IMR-90 (cell line): ENCODE results near the gene ROBO2. TPM values are rescaled to one million over a fixed set of nuclear protein-coding genes. Genes with fewer than 3 reads are reported as not detected.

Experiments used
- ATAC-seq: fragments of 200-7000 bp; cut with Tn5 transposase; 2 replicates; pipeline ENCODE4 v1.9.1; 2020; ENCODE audit warnings: low read depth, mild to moderate bottlenecking, moderate library complexity
- BruUV-seq: library from RNA; stranded (reverse); fragments of 400-500 nt; replicated peaks from 2 replicates; lab custom pipeline; 2021; lab: Mats Ljungman, UMichigan
- CTCF ChIA-PET: fragments of 300-600 bp; formaldehyde crosslinking; extraction: SDS; loops from one replicate; lab custom pipeline; 2021; ENCODE audit warnings: antibody characterized with exemption; lab: Yijun Ruan, JAX
- POLR2A ChIA-PET: fragments of 300-600 bp; sonication (Branson Sonifier 250); formaldehyde crosslinking; loops from one replicate; lab custom pipeline; 2022; ENCODE audit warnings: antibody characterized with exemption; ENCODE audit not compliant: unreplicated experiment; lab: Charles Lee
- DNase-seq: peaks from one replicate; pipeline ENCODE4 v3.0.0; 2013
- H2AFZ ChIP-seq: replicated peaks from 2 replicates; pipeline ENCODE3; 2013; ENCODE audit warnings: low read length, mild to moderate bottlenecking; ENCODE audit not compliant: poor library complexity
- H2AK5ac ChIP-seq: 2 replicates; pipeline ENCODE4 v1.6.1; 2013; ENCODE audit warnings: low read depth, low read length, inconsistent platforms
- H2AK9ac ChIP-seq: replicated peaks from 2 replicates; pipeline ENCODE3; 2013; ENCODE audit warnings: mild to moderate bottlenecking, low read depth, low read length, moderate library complexity; ENCODE audit not compliant: poor library complexity
- H2BK120ac ChIP-seq: 2 replicates; pipeline ENCODE4 v1.6.1; 2013; ENCODE audit warnings: low read depth, low read length, inconsistent platforms
- H2BK15ac ChIP-seq: 3 replicates; pipeline ENCODE4 v1.6.1; 2013; ENCODE audit warnings: low read depth, low read length, inconsistent platforms
- H2BK20ac ChIP-seq: 2 replicates; pipeline ENCODE4 v1.6.1; 2013; ENCODE audit warnings: low read depth, mild to moderate bottlenecking, inconsistent platforms, low read length, moderate library complexity
- H2BK5ac ChIP-seq: 2 replicates; pipeline ENCODE4 v1.6.1; 2013; ENCODE audit warnings: mild to moderate bottlenecking, low read depth, low read length, inconsistent platforms; ENCODE audit not compliant: poor library complexity, severe bottlenecking
- H3K14ac ChIP-seq: replicated peaks from 2 replicates; pipeline ENCODE4 v1.6.1; 2013; ENCODE audit warnings: low read depth, low read length, inconsistent platforms
- H3K18ac ChIP-seq: 2 replicates; pipeline ENCODE4 v1.6.1; 2013; ENCODE audit warnings: low read depth, low read length, control low read depth
- H3K23ac ChIP-seq: 2 replicates; pipeline ENCODE4 v1.6.1; 2013; ENCODE audit warnings: low read depth, low read length, inconsistent platforms
- H3K27ac ChIP-seq: 2 replicates; pipeline ENCODE4 v1.5.1; 2013; ENCODE audit warnings: mild to moderate bottlenecking, control low read depth, low read length; ENCODE audit not compliant: insufficient read depth
- H3K27me3 ChIP-seq: 2 replicates; pipeline ENCODE4 v1.6.1; 2013; ENCODE audit warnings: low read length; ENCODE audit not compliant: control insufficient read depth, insufficient read depth
- H3K36me3 ChIP-seq: 2 replicates; pipeline ENCODE4 v1.6.1; 2013; ENCODE audit warnings: low read length, mixed read lengths; ENCODE audit not compliant: control insufficient read depth, insufficient read depth
- H3K4ac ChIP-seq: 2 replicates; pipeline ENCODE4 v1.6.1; 2013; ENCODE audit warnings: low read depth, low read length, inconsistent platforms
- H3K4me1 ChIP-seq: 2 replicates; pipeline ENCODE4 v1.6.1; 2013; ENCODE audit warnings: low read length, mixed read lengths; ENCODE audit not compliant: control insufficient read depth, insufficient read depth
- H3K4me2 ChIP-seq: 2 replicates; pipeline ENCODE4 v1.6.1; 2013; ENCODE audit warnings: low read depth, mild to moderate bottlenecking, control low read depth, low read length, moderate library complexity
- H3K4me3 ChIP-seq: 2 replicates; pipeline ENCODE4 v1.5.1; 2013; ENCODE audit warnings: low read depth, mild to moderate bottlenecking, control low read depth, low read length, moderate library complexity; ENCODE audit not compliant: insufficient read depth
- H3K56ac ChIP-seq: 2 replicates; pipeline ENCODE4 v1.6.1; 2013; ENCODE audit warnings: low read length, inconsistent platforms; ENCODE audit not compliant: insufficient read depth; ENCODE audit errors: extremely low read depth
- H3K79me1 ChIP-seq, 2 experiments: 2 replicates each; pipeline ENCODE4 v1.6.1; 2013; ENCODE audit warnings: low read length in 2 of 2, inconsistent platforms in 1 of 2, low read depth in 1 of 2
- H3K9ac ChIP-seq: 2 replicates; pipeline ENCODE4 v1.6.1; 2013; ENCODE audit warnings: low read depth, low read length, control low read depth
- H3K9me1 ChIP-seq: 2 replicates; pipeline ENCODE4 v1.6.1; 2013; ENCODE audit warnings: low read length, inconsistent platforms; ENCODE audit not compliant: insufficient read depth
- H3K9me3 ChIP-seq: 2 replicates; pipeline ENCODE4 v1.6.1; 2013; ENCODE audit warnings: low read length; ENCODE audit not compliant: control insufficient read depth, insufficient read depth
- H4K20me1 ChIP-seq: 2 replicates; pipeline ENCODE4 v1.6.1; 2013; ENCODE audit warnings: low read length, inconsistent platforms; ENCODE audit not compliant: insufficient read depth
- H4K5ac ChIP-seq: 2 replicates; pipeline ENCODE4 v1.6.1; 2013; ENCODE audit warnings: mild to moderate bottlenecking, low read depth, low read length, control low read depth
- H4K8ac ChIP-seq, 2 experiments: 2 replicates each; pipeline ENCODE4 v1.6.1; 2013; ENCODE audit warnings: low read depth in 2 of 2, low read length in 2 of 2, control low read depth in 1 of 2, inconsistent platforms in 1 of 2
- H4K91ac ChIP-seq: 2 replicates; pipeline ENCODE4 v1.6.1; 2013; ENCODE audit warnings: low read depth, low read length, inconsistent platforms; ENCODE audit not compliant: insufficient read depth
- FOS ChIP-seq: fragments of 150-350 bp; IDR thresholded peaks from 2 replicates; pipeline ENCODE4 v1.6.1; 2016; ENCODE audit warnings: low read depth, low read length
- WGBS, 2 experiments: methylation state at CpG; one replicate each; pipeline versions ENCODE4 v1.1.5 to v1.1.7; 2013; ENCODE audit warnings: missing lambda C conversion rate in 2 of 2; ENCODE audit not compliant: insufficient read length in 1 of 2; ENCODE audit errors: extremely low coverage in 2 of 2; 5-methylcytosine and 5-hydroxymethylcytosine counted together
- dilution Hi-C: fragments of 300-500 bp; cut with HindIII; formaldehyde crosslinking; loops from one replicate; pipeline ENCODE4 v1.14.3; 2018; ENCODE audit warnings: low sequenced_read_pairs; ENCODE audit not compliant: unreplicated experiment
- in situ Hi-C: fragments of 300-500 bp; cut with MboI; formaldehyde crosslinking; loops from 3 replicates; pipeline ENCODE4 v1.14.3; 2019; ENCODE audit warnings: low sequenced_read_pairs, inconsistent platforms, mixed read lengths
- intact Hi-C: fragments of 100-400 bp; cut with micrococcal nuclease; formaldehyde crosslinking; loops from 2 replicates; pipeline ENCODE4 v1.10.0; 2022
- polyA plus RNA-seq, 3 experiments: library from polyadenylated mRNA; depleted of rRNA; stranded (reverse); fragments of >200 nt; gene quantifications; 2 replicates each; pipeline ENCODE4 v1.2.3, GENCODE V29; 2012; ENCODE audit warnings: low replicate concordance in 1 of 3
- total RNA-seq: library from RNA; depleted of rRNA; stranded (reverse); fragments of >200 nt; gene quantifications from 2 replicates; pipeline ENCODE4 v1.2.3, GENCODE V29; 2012
- TF ChIP-seq, protein P1 (sequence below): fragments of 150-350 bp; IDR thresholded peaks from 2 replicates; pipeline ENCODE4 v1.6.1; 2017; ENCODE audit warnings: mild to moderate bottlenecking, antibody characterized with exemption, low read length, low read depth

Gene ROBO2
- total and polyA plus RNA-seq, 2 of the 4 experiments (the other 2 are of a cell fraction) = 9.3 to 14.5 TPM

- in situ Hi-C loops (loop anchor here (25.0 kb wide), 1 partner anchor 1723 kb away; no protein-coding TSS in a partner anchor), intact Hi-C loops (loop anchor here (10.0 kb wide), 1 partner anchor 1331 kb away; no protein-coding TSS in a partner anchor), dilution Hi-C loops (no loop called here)
- H4K20me1 ChIP-seq = no peaks in the 10 kb centered on the region
- CTCF ChIA-PET = no interaction called here
- no peak overlapping the region for H3K56ac ChIP-seq
- H2AK5ac ChIP-seq = no peak overlapping the region
- no peak overlapping the region for H3K4me3 ChIP-seq
- H3K23ac ChIP-seq = no peak overlapping the region
- DNase-seq (peak; percentile 28), ATAC-seq (peak; percentile 54)
- POLR2A ChIA-PET = no interaction called here
- H2AK9ac ChIP-seq = no peak overlapping the region
- no peak overlapping the region for H2BK120ac ChIP-seq
- H3K27ac ChIP-seq = no peak overlapping the region
- H3K14ac ChIP-seq = no peak overlapping the region
- H2BK20ac ChIP-seq = no peak overlapping the region
- H3K4me2 ChIP-seq = no peak overlapping the region
- no peaks in the 10 kb centered on the region for H3K9me3 ChIP-seq
- H2BK15ac ChIP-seq = no peak overlapping the region
- H2BK5ac ChIP-seq = no peak overlapping the region
- H2AFZ ChIP-seq = no peak overlapping the region
- no peaks in the 10 kb centered on the region for H3K9me1 ChIP-seq
- TF ChIP-seq FOS = no peak
- TF ChIP-seq, protein P1, sequence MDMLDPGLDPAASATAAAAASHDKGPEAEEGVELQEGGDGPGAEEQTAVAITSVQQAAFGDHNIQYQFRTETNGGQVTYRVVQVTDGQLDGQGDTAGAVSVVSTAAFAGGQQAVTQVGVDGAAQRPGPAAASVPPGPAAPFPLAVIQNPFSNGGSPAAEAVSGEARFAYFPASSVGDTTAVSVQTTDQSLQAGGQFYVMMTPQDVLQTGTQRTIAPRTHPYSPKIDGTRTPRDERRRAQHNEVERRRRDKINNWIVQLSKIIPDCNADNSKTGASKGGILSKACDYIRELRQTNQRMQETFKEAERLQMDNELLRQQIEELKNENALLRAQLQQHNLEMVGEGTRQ = peak; percentile 44; the same call in 1 of the 2 replicates
- H3K18ac ChIP-seq = no peak overlapping the region
- H4K91ac ChIP-seq = no peak overlapping the region
- H3K9ac ChIP-seq = no peak overlapping the region
- H3K4me1 ChIP-seq = no peaks in the 10 kb centered on the region
- H3K27me3 ChIP-seq = no peaks in the 10 kb centered on the region
- H3K4ac ChIP-seq = no peak overlapping the region
- no peaks in the 10 kb centered on the region for H3K36me3 ChIP-seq
- no peak overlapping the region for H4K5ac ChIP-seq
- no peak overlapping the region for H4K8ac ChIP-seq
- 100% methylated on average over 1 of the region's 3 CpGs; no CpG with 5 or more reads in 1 of the 2 experiments for WGBS, 2 experiments
- no TSS peak for BruUV-seq
- no peaks in the 10 kb centered on the region for H3K79me1 ChIP-seq
Observed at GRCh38 chr3:77313843-77314242, 273.9 kb downstream of the ROBO2 start.
